HCT116 (cell line): ENCODE measurements around the gene KCNC4. TPM values are rescaled to one million over a fixed set of nuclear protein-coding genes. Genes with fewer than 3 reads are reported as not detected.

Experiments used
- ATAC-seq: fragments of 200-7000 bp; cut with Tn5 transposase; 2 replicates; pipeline ENCODE4 v1.9.1; 2020; ENCODE audit warnings: mild to moderate bottlenecking, moderate library complexity
- BruUV-seq: library from RNA; stranded (reverse); fragments of 400-500 nt; replicated peaks from 2 replicates; lab custom pipeline; 2021; lab: Mats Ljungman, UMichigan
- CTCF ChIA-PET: fragments of 300-600 bp; sonication (Branson Sonifier 250); formaldehyde crosslinking; loops from one replicate; lab custom pipeline; 2021; ENCODE audit warnings: antibody characterized with exemption; lab: Charles Lee
- POLR2A ChIA-PET: fragments of 300-600, 350-600 bp; sonication (Branson Sonifier 250); formaldehyde crosslinking; loops from one replicate; lab custom pipeline; 2021; ENCODE audit warnings: antibody characterized with exemption; lab: Charles Lee
- RAD21 ChIA-PET, 2 experiments: fragments of 300-600 bp; sonication (Branson Sonifier 250); formaldehyde crosslinking; loops; one replicate each; lab custom pipeline; 2023; ENCODE audit warnings: low total read pairs in 2 of 2; ENCODE audit not compliant: uncharacterized antibody in 2 of 2, unreplicated experiment in 2 of 2, low non-redundant PET in 1 of 2; lab: Charles Lee
- DNase-seq: peaks from one replicate; pipeline ENCODE4 v3.0.0-alpha.2; 2010; ENCODE audit warnings: low read depth, low spot score
- H2AFZ ChIP-seq: fragments of 200-600 bp; shearing (Covaris generic), sonication (generic); 2 replicates; pipeline ENCODE4 v1.6.1; 2017; ENCODE audit warnings: low read depth, mixed run types, mixed read lengths, antibody characterized with exemption, low read length; ENCODE audit not compliant: poor library complexity, severe bottlenecking
- H3K27ac ChIP-seq: 2 replicates; pipeline ENCODE4 v1.5.1; 2012; ENCODE audit warnings: low read depth, low read length
- H3K27me3 ChIP-seq: fragments of 200-600 bp; sonication (generic); 2 replicates; pipeline ENCODE4 v1.6.1; 2016; ENCODE audit warnings: mixed run types, low read length, mixed read lengths; ENCODE audit not compliant: insufficient read depth
- H3K36me3 ChIP-seq, 2 experiments: fragments of 200-500 bp in 1 of 2; fragments of 200-600 bp in 1 of 2; sonication (Bioruptor generic) in 1 of 2; sonication (generic) in 1 of 2; 2 replicates each; pipeline versions ENCODE4 v1.5.1 to v1.6.1; 2014 to 2016; ENCODE audit warnings: low read length in 2 of 2, inconsistent platforms in 1 of 2, mixed read lengths in 1 of 2, mixed run types in 1 of 2; ENCODE audit not compliant: insufficient read depth in 2 of 2, control insufficient read depth in 1 of 2
- H3K4me1 ChIP-seq, 2 experiments: fragments of 200-600 bp in 1 of 2; sonication (generic) in 1 of 2; 2 replicates each; pipeline versions ENCODE4 v1.5.1 to v1.6.1; 2012 to 2017; ENCODE audit warnings: low read length in 2 of 2, inconsistent platforms in 1 of 2, mild to moderate bottlenecking in 1 of 2, mixed read lengths in 1 of 2, mixed run types in 1 of 2, moderate library complexity in 1 of 2; ENCODE audit not compliant: insufficient read depth in 2 of 2, control insufficient read depth in 1 of 2
- H3K4me2 ChIP-seq: fragments of 200-600 bp; sonication (generic); 2 replicates; pipeline ENCODE4 v1.6.1; 2017; ENCODE audit warnings: mixed run types, low read length, mixed read lengths
- H3K4me3 ChIP-seq, 2 experiments: fragments of 200-600 bp in 1 of 2; sonication (generic) in 1 of 2; replicated peaks in 1 of 2; 2 replicates each; pipeline ENCODE4 v1.5.1; 2011 to 2016; ENCODE audit warnings: low read length in 2 of 2, control low read depth in 1 of 2, low read depth in 1 of 2, mild to moderate bottlenecking in 1 of 2, mixed read lengths in 1 of 2, mixed run types in 1 of 2
- H3K79me2 ChIP-seq: fragments of 200-600 bp; sonication (generic); 2 replicates; pipeline ENCODE4 v1.6.1; 2017; ENCODE audit warnings: mild to moderate bottlenecking, mixed run types, low read length, moderate library complexity, mixed read lengths; ENCODE audit not compliant: insufficient read depth
- H3K9ac ChIP-seq: fragments of 200-600 bp; sonication (generic); 2 replicates; pipeline ENCODE4 v1.6.1; 2016; ENCODE audit warnings: low read length, mixed read lengths
- H3K9me2 ChIP-seq: fragments of 200-600 bp; sonication (generic), shearing (Covaris generic); 2 replicates; pipeline ENCODE4 v1.6.1; 2017; ENCODE audit warnings: mixed run types, mild to moderate bottlenecking, moderate library complexity; ENCODE audit not compliant: insufficient read depth
- H3K9me3 ChIP-seq, 2 experiments: fragments of 200-500 bp in 1 of 2; fragments of 200-600 bp in 1 of 2; sonication (Bioruptor generic) in 1 of 2; sonication (generic) in 1 of 2; 2 replicates each; pipeline ENCODE4 v1.6.1; 2014 to 2017; ENCODE audit warnings: low read length in 2 of 2, mixed read lengths in 2 of 2, inconsistent platforms in 1 of 2, low read depth in 1 of 2, mild to moderate bottlenecking in 1 of 2, mixed run types in 1 of 2, moderate library complexity in 1 of 2; ENCODE audit not compliant: control insufficient read depth in 1 of 2, insufficient read depth in 1 of 2
- H4K20me1 ChIP-seq: fragments of 200-600 bp; sonication (generic), shearing (Covaris generic); 2 replicates; pipeline ENCODE4 v1.6.1; 2017; ENCODE audit warnings: mixed run types, mild to moderate bottlenecking, moderate library complexity; ENCODE audit not compliant: insufficient read depth
- ATF3 ChIP-seq: IDR thresholded peaks from 2 replicates; pipeline ENCODE4 v1.6.1; 2012
- CBX3 ChIP-seq: IDR thresholded peaks from 2 replicates; pipeline ENCODE4 v1.6.1; 2012; ENCODE audit warnings: low read depth
- CEBPB ChIP-seq: IDR thresholded peaks from 2 replicates; pipeline ENCODE4 v1.6.1; 2012; ENCODE audit warnings: low read depth
- CTCF ChIP-seq, 3 experiments: fragments of 200-600 bp in 1 of 3; sonication (generic) in 1 of 3; IDR thresholded peaks in 2 of 3; conservative IDR thresholded peaks in 1 of 3; 2 replicates each; pipeline ENCODE4 v1.5.1; 2012 to 2017; ENCODE audit warnings: low read depth in 2 of 3, low read length in 2 of 3, antibody characterized with exemption in 1 of 3, borderline replicate concordance in 1 of 3, control low read depth in 1 of 3, mild to moderate bottlenecking in 1 of 3, mixed read lengths in 1 of 3, mixed run types in 1 of 3, moderate library complexity in 1 of 3; ENCODE audit not compliant: insufficient read depth in 1 of 3
- EGR1 ChIP-seq: IDR thresholded peaks from 2 replicates; pipeline ENCODE4 v1.6.1; 2012; ENCODE audit warnings: low read depth
- ELF1 ChIP-seq: IDR thresholded peaks from 2 replicates; pipeline ENCODE4 v1.6.1; 2012; ENCODE audit warnings: low read depth, borderline replicate concordance
- FOSL1 ChIP-seq: IDR thresholded peaks from 2 replicates; pipeline ENCODE4 v1.6.1; 2012; ENCODE audit warnings: low read depth
- JUND ChIP-seq: IDR thresholded peaks from 2 replicates; pipeline ENCODE4 v1.6.1; 2012
- POLR2AphosphoS5 ChIP-seq: IDR thresholded peaks from 2 replicates; pipeline ENCODE4 v1.6.1; 2011; ENCODE audit warnings: mild to moderate bottlenecking, low read depth, low read length, moderate library complexity
- RAD21 ChIP-seq: IDR thresholded peaks from 2 replicates; pipeline ENCODE4 v1.6.1; 2012; ENCODE audit warnings: low read depth, mild to moderate bottlenecking
- REST ChIP-seq: IDR thresholded peaks from 2 replicates; pipeline ENCODE4 v1.6.1; 2012; ENCODE audit warnings: low read depth
- SRF ChIP-seq: IDR thresholded peaks from 2 replicates; pipeline ENCODE4 v1.6.1; 2012; ENCODE audit warnings: low read depth
- YY1 ChIP-seq: IDR thresholded peaks from 2 replicates; pipeline ENCODE4 v1.6.1; 2011; ENCODE audit warnings: low read length, low read depth, moderate library complexity, mild to moderate bottlenecking; ENCODE audit not compliant: insufficient replicate concordance; ENCODE audit errors: extremely low read depth
- ZBTB33 ChIP-seq: IDR thresholded peaks from 2 replicates; pipeline ENCODE4 v1.6.1; 2011; ENCODE audit warnings: mild to moderate bottlenecking, low read length, moderate library complexity; ENCODE audit not compliant: insufficient replicate concordance; ENCODE audit errors: extremely low read depth
- ZNF274 ChIP-seq: fragments of 200-500 bp; sonication (Bioruptor generic); IDR thresholded peaks from 2 replicates; pipeline ENCODE4 v1.6.1; 2014; ENCODE audit warnings: mild to moderate bottlenecking, low read depth, low read length, inconsistent platforms
- intact Hi-C: fragments of 100-400 bp; cut with micrococcal nuclease; formaldehyde crosslinking; loops from 2 replicates; pipeline ENCODE4 v1.10.0; 2022
- total RNA-seq: library from RNA; stranded (reverse); gene quantifications from one replicate; pipeline ENCODE4 v1.2.1, GENCODE V29; 2021; ENCODE audit not compliant: unreplicated experiment

The KCNC4 gene
- total RNA-seq, 1 experiment from 2014 or later: 13.0 TPM

- TF ChIP-seq ELF1: no peak
- TF ChIP-seq FOSL1: no peak
- TF ChIP-seq POLR2AphosphoS5: no peak
- no peak for TF ChIP-seq YY1
- no peak for TF ChIP-seq REST
- TF ChIP-seq ZNF274: no peak
- no peak for TF ChIP-seq CTCF (IDR thresholded peaks at IDR 0.05 in 2 of 3, conservative IDR thresholded peaks at IDR 0.05 in 1 of 3; ENCODE audit: borderline replicate concordance in 1 of 3, insufficient read depth in 1 of 3, low read depth in 2 of 3, low read length in 2 of 3)
- TF ChIP-seq ZBTB33: no peak
- TF ChIP-seq JUND: no peak
- no peak for TF ChIP-seq EGR1
- no peak for TF ChIP-seq ATF3
- TF ChIP-seq RAD21: no peak
- no peak for TF ChIP-seq CEBPB
- no peak for TF ChIP-seq CBX3
- no peak for TF ChIP-seq SRF
- Histone ChIP-seq H3K27ac (peak overlapping the region; percentile 7; the same call in 1 of the 2 replicates), H3K9me3 (no peaks in the 10 kb centered on the region), H3K9me2 (no peaks in the 10 kb centered on the region), H3K4me2 (peak overlapping the region; percentile 99), H3K79me2 (peaks cover 2% of the 10 kb centered on the region; the same call in 1 of the 2 replicates), H4K20me1 (no peaks in the 10 kb centered on the region), H3K4me3 (peak overlapping the region in 1 of 2 experiments; percentile 74; a peak in 1 of 4 replicates), H2AFZ (no peak overlapping the region), H3K4me1 (peaks cover 0 to 23% of the 10 kb centered on the region in 2 experiments; a peak in 2 of 4 replicates), H3K27me3 (no peaks in the 10 kb centered on the region), H3K9ac (peak overlapping the region; percentile 81; the same call in 1 of the 2 replicates), H3K36me3 (no peaks in the 10 kb centered on the region)
- DNase-seq (no peak), ATAC-seq (no peak)
- intact Hi-C loops: no loop called here
- BruUV-seq: no TSS peak
- RAD21 ChIA-PET: interaction anchor here (1.2 to 4.8 kb wide), 6 partner anchors 101 to 287 kb away, joined by 4 to 62 read pairs (median 26); no protein-coding TSS in a partner anchor
- POLR2A ChIA-PET: interaction anchor here (0.7 to 2.8 kb wide), 3 partner anchors 103 to 403 kb away, joined by 3 to 18 read pairs (median 4); no protein-coding TSS in a partner anchor
- CTCF ChIA-PET: interaction anchor here (0.6 to 5.3 kb wide), 10 partner anchors 12 to 287 kb away, joined by 3 to 206 read pairs (median 7); no protein-coding TSS in a partner anchor
Observed at GRCh38 chr1:110208916-110209645, 1.0 kb upstream of the KCNC4 start.
